Measurements from ENCODE around the gene PRX. TPM values are rescaled to one million over a fixed set of nuclear protein-coding genes. Genes with fewer than 3 reads are reported as not detected.

PRX gene
- total and polyA plus RNA-seq, 4 donors, result 0.03 to 1.0 (median 0.52) TPM

GRCh38 chr19:40419066-40419612, 6.0 kb upstream of the PRX start:
- no peak overlapping the region for H3K9ac ChIP-seq (ENCODE audit: low read depth in 1 of 2, low read length in 2 of 2)
- no peak overlapping the region for H3K27ac ChIP-seq (ENCODE audit: low read depth in 1 of 2, low read length in 2 of 2)
- 84% methylated on average over 5 of the region's 5 CpGs for WGBS
- H3K9me3 ChIP-seq (ENCODE audit: control insufficient read depth in 4 of 4, low read length in 3 of 4), result no peaks in the 10 kb centered on the region
- DNase-seq (ENCODE audit: low spot score), result no peak
- no peak overlapping the region for H3K4me3 ChIP-seq (ENCODE audit: low read depth in 1 of 3, low read length in 3 of 3)
- peaks cover 2 to 5% (median 4%) of the 10 kb centered on the region in 4 donors for H3K36me3 ChIP-seq (ENCODE audit: control insufficient read depth in 4 of 4, insufficient read depth in 3 of 4, low read depth in 1 of 4, low read length in 3 of 4)
- H3K27me3 ChIP-seq (ENCODE audit: control insufficient read depth in 4 of 4, insufficient read depth in 4 of 4, low read length in 3 of 4), result no peaks in the 10 kb centered on the region
- TF ChIP-seq REST (IDR thresholded peaks at IDR 0.05) (no peak), ZBTB33 (IDR thresholded peaks at IDR 0.05) (no peak), TAF1 (conservative IDR thresholded peaks at IDR 0.05) (no peak), HNF4G (IDR thresholded peaks at IDR 0.05) (no peak), GABPA (IDR thresholded peaks at IDR 0.05 in 1 of 2, conservative IDR thresholded peaks at IDR 0.05 in 1 of 2) (no peak), CTCF (IDR thresholded peaks at IDR 0.05; ENCODE audit: low read depth, low read length, missing input control) (no peak), RAD21 (IDR thresholded peaks at IDR 0.05) (no peak), RXRA (IDR thresholded peaks at IDR 0.05) (no peak), NR2F2 (IDR thresholded peaks at IDR 0.05) (no peak), FOXA2 (IDR thresholded peaks at IDR 0.05) (no peak), YY1 (IDR thresholded peaks at IDR 0.05) (no peak), FOXA1 (IDR thresholded peaks at IDR 0.05) (no peak), MAX (IDR thresholded peaks at IDR 0.05) (no peak), EGR1 (IDR thresholded peaks at IDR 0.05; ENCODE audit: low read depth in 2 of 2) (no peak), JUND (IDR thresholded peaks at IDR 0.05) (no peak), SP1 (IDR thresholded peaks at IDR 0.05) (no peak)
- H3K4me1 ChIP-seq (ENCODE audit: control insufficient read depth in 4 of 4, insufficient read depth in 4 of 4, low read length in 3 of 4), result peaks cover 0 to 8% (median 5%) of the 10 kb centered on the region in 4 donors

GRCh38 chr19:40418040-40418439, 4.9 kb upstream of the PRX start:
- no peaks in the 10 kb centered on the region for H3K9me3 ChIP-seq (ENCODE audit: control insufficient read depth in 4 of 4, low read length in 3 of 4)
- no peak for DNase-seq (ENCODE audit: low spot score)
- H3K4me1 ChIP-seq (ENCODE audit: control insufficient read depth in 4 of 4, insufficient read depth in 4 of 4, low read length in 3 of 4), result peaks cover 0 to 5% (median 3%) of the 10 kb centered on the region in 4 donors
- no peak overlapping the region for H3K4me3 ChIP-seq (ENCODE audit: low read depth in 1 of 3, low read length in 3 of 3)
- H3K27ac ChIP-seq (ENCODE audit: low read depth in 1 of 2, low read length in 2 of 2), result peak overlapping the region; percentile 52 to 74
- H3K36me3 ChIP-seq (ENCODE audit: control insufficient read depth in 4 of 4, insufficient read depth in 3 of 4, low read depth in 1 of 4, low read length in 3 of 4), result peaks cover 1 to 5% (median 3%) of the 10 kb centered on the region in 4 donors
- 80% methylated on average over 3 of the region's 3 CpGs for WGBS
- no peak for TF ChIP-seq CTCF (IDR thresholded peaks at IDR 0.05; ENCODE audit: low read depth, low read length, missing input control)
- TF ChIP-seq YY1 (IDR thresholded peaks at IDR 0.05), result no peak
- no peak for TF ChIP-seq RAD21 (IDR thresholded peaks at IDR 0.05)
- H3K9ac ChIP-seq (ENCODE audit: low read depth in 1 of 2, low read length in 2 of 2), result no peak overlapping the region
- H3K27me3 ChIP-seq (ENCODE audit: control insufficient read depth in 4 of 4, insufficient read depth in 4 of 4, low read length in 3 of 4), result no peaks in the 10 kb centered on the region
